SK-N-SH treated with all-trans-retinoic acid at 6 μM for 48 hours (cell line): ENCODE results near the gene GUCA2A.

Source experiments
- ATAC-seq: fragments of 200-7000 bp; cut with Tn5 transposase; 3 replicates; pipeline ENCODE4 v1.9.1; 2020; ENCODE audit warnings: mild to moderate bottlenecking, moderate library complexity
- ARNTL ChIP-seq: fragments of 450-650 bp; formaldehyde crosslinking; IDR thresholded peaks from 2 replicates; pipeline ENCODE4 v1.5.0; 2020; ENCODE audit warnings: low read depth, mild to moderate bottlenecking, moderate library complexity, borderline replicate concordance
- BACH2 ChIP-seq: fragments of 250-450 bp; sonication (Bioruptor Pico); IDR thresholded peaks from 2 replicates; pipeline ENCODE4 v1.9.0; 2021; ENCODE audit warnings: mild to moderate bottlenecking, borderline replicate concordance
- CSDC2 ChIP-seq: fragments of 250-450 bp; sonication (Bioruptor Pico); IDR thresholded peaks from 2 replicates; pipeline ENCODE4 v1.5.0; 2020; ENCODE audit warnings: mild to moderate bottlenecking, moderate library complexity
- ESRRG ChIP-seq: fragments of 250-450 bp; sonication (Bioruptor Pico); IDR thresholded peaks from 2 replicates; pipeline ENCODE4 v1.6.1; 2021; ENCODE audit warnings: mild to moderate bottlenecking
- GLIS3 ChIP-seq: fragments of 250-450 bp; sonication (Bioruptor Pico); IDR thresholded peaks from 2 replicates; pipeline ENCODE4 v1.5.0; 2020; ENCODE audit warnings: mild to moderate bottlenecking, moderate library complexity
- OSR1 ChIP-seq: fragments of 250-450 bp; sonication (Bioruptor Pico); IDR thresholded peaks from 2 replicates; pipeline ENCODE4 v1.8.0; 2022; ENCODE audit warnings: moderate library complexity, mild to moderate bottlenecking, inconsistent platforms
- PPARA ChIP-seq: fragments of 250-450 bp; sonication (Bioruptor Pico); IDR thresholded peaks from 2 replicates; pipeline ENCODE4 v1.5.0; 2020; ENCODE audit warnings: mild to moderate bottlenecking, borderline replicate concordance
- RARB ChIP-seq: fragments of 250-450 bp; sonication (Bioruptor Pico); IDR thresholded peaks from 2 replicates; pipeline ENCODE4 v1.8.0; 2021; ENCODE audit warnings: mild to moderate bottlenecking, moderate library complexity
- SNAI2 ChIP-seq: fragments of 250-450 bp; sonication (Bioruptor Pico); IDR thresholded peaks from 2 replicates; pipeline ENCODE4 v1.5.0; 2020; ENCODE audit warnings: mild to moderate bottlenecking, moderate library complexity
- TCF4 ChIP-seq: fragments of 250-450 bp; sonication (Bioruptor Pico); IDR thresholded peaks from 2 replicates; pipeline ENCODE4 v1.8.0; 2021; ENCODE audit warnings: mild to moderate bottlenecking, moderate library complexity, borderline replicate concordance
- TOX ChIP-seq: fragments of 250-450 bp; sonication (Bioruptor Pico); IDR thresholded peaks from 2 replicates; pipeline ENCODE4 v1.8.0; 2021; ENCODE audit warnings: mild to moderate bottlenecking, moderate library complexity, borderline replicate concordance
- ZC3H10 ChIP-seq: fragments of 250-450 bp; sonication (Bioruptor Pico); IDR thresholded peaks from 2 replicates; pipeline ENCODE4 v1.5.1; 2021; ENCODE audit warnings: mild to moderate bottlenecking, moderate library complexity
- ZFP3 ChIP-seq: fragments of 250-450 bp; sonication (Bioruptor Pico); IDR thresholded peaks from 2 replicates; pipeline ENCODE4 v1.5.0; 2020; ENCODE audit warnings: mild to moderate bottlenecking, moderate library complexity
- ZFP30 ChIP-seq: fragments of 450-650 bp; formaldehyde crosslinking; IDR thresholded peaks from 2 replicates; pipeline ENCODE4 v1.5.0; 2022; ENCODE audit warnings: mild to moderate bottlenecking, moderate library complexity
- ZNF565 ChIP-seq: fragments of 450-650 bp; formaldehyde crosslinking; conservative IDR thresholded peaks from 2 replicates; pipeline ENCODE4 v1.5.0; 2020; ENCODE audit warnings: low read depth, mild to moderate bottlenecking, moderate library complexity
- ZNF70 ChIP-seq: fragments of 450-650 bp; formaldehyde crosslinking; IDR thresholded peaks from 2 replicates; pipeline ENCODE4 v1.5.0; 2020; ENCODE audit warnings: mild to moderate bottlenecking, moderate library complexity
- ZNF8 ChIP-seq: fragments of 450-650 bp; formaldehyde crosslinking; IDR thresholded peaks from 2 replicates; pipeline ENCODE4 v1.5.0; 2020; ENCODE audit warnings: mild to moderate bottlenecking, moderate library complexity
- TF ChIP-seq, protein P1 (sequence below): fragments of 250-450 bp; sonication (Bioruptor Pico); IDR thresholded peaks from 2 replicates; pipeline ENCODE4 v1.8.0; 2020; ENCODE audit warnings: mild to moderate bottlenecking, moderate library complexity, borderline replicate concordance
- TF ChIP-seq, protein P2 (sequence below): fragments of 250-450 bp; sonication (Bioruptor Pico); IDR thresholded peaks from 2 replicates; pipeline ENCODE4 v1.5.1; 2021; ENCODE audit warnings: mild to moderate bottlenecking, moderate library complexity
- TF ChIP-seq, protein P3 (sequence below): fragments of 250-450 bp; sonication (Bioruptor Pico); IDR thresholded peaks from 2 replicates; pipeline ENCODE4 v1.8.0; 2021; ENCODE audit warnings: low read depth, mild to moderate bottlenecking, moderate library complexity, borderline replicate concordance
- TF ChIP-seq, protein P4 (sequence below): fragments of 250-450 bp; sonication (Bioruptor Pico); IDR thresholded peaks from 2 replicates; pipeline ENCODE4 v1.5.1; 2020; ENCODE audit warnings: low read depth, mild to moderate bottlenecking, moderate library complexity

Gene GUCA2A

DNA sequence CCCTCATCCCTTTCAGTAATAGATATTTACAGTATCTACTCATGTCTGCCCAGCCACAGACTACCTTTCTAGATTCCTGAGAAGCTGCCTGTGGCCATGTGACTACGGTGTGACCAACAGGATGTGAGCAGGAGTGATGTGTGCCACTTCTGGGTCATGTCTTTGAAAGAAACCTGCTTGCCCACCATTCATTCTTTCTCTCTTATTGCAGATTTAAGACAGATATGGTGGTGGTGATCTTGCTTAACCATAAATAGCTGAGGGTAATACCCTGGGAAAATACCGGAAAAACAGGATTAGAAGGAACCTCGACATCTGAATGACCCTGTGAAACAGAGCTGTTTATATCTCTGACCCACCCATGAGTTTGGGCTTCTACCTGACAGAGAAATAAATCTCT lies 41.6 kb upstream of the GUCA2A start:
- no peak for ATAC-seq
- TF ChIP-seq ZNF70 (CRISPR knock-in tag) = no peak
- TF ChIP-seq, protein P1, sequence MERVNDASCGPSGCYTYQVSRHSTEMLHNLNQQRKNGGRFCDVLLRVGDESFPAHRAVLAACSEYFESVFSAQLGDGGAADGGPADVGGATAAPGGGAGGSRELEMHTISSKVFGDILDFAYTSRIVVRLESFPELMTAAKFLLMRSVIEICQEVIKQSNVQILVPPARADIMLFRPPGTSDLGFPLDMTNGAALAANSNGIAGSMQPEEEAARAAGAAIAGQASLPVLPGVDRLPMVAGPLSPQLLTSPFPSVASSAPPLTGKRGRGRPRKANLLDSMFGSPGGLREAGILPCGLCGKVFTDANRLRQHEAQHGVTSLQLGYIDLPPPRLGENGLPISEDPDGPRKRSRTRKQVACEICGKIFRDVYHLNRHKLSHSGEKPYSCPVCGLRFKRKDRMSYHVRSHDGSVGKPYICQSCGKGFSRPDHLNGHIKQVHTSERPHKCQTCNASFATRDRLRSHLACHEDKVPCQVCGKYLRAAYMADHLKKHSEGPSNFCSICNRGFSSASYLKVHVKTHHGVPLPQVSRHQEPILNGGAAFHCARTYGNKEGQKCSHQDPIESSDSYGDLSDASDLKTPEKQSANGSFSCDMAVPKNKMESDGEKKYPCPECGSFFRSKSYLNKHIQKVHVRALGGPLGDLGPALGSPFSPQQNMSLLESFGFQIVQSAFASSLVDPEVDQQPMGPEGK (CRISPR knock-in tag) = no peak
- no peak for TF ChIP-seq BACH2 (CRISPR knock-in tag)
- no peak for TF ChIP-seq ZFP30 (CRISPR knock-in tag)
- TF ChIP-seq SNAI2 = no peak
- no peak for TF ChIP-seq RARB (CRISPR knock-in tag)
- TF ChIP-seq, protein P2, sequence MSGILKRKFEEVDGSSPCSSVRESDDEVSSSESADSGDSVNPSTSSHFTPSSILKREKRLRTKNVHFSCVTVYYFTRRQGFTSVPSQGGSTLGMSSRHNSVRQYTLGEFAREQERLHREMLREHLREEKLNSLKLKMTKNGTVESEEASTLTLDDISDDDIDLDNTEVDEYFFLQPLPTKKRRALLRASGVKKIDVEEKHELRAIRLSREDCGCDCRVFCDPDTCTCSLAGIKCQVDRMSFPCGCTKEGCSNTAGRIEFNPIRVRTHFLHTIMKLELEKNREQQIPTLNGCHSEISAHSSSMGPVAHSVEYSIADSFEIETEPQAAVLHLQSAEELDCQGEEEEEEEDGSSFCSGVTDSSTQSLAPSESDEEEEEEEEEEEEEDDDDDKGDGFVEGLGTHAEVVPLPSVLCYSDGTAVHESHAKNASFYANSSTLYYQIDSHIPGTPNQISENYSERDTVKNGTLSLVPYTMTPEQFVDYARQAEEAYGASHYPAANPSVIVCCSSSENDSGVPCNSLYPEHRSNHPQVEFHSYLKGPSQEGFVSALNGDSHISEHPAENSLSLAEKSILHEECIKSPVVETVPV (CRISPR knock-in tag) = no peak
- no peak for TF ChIP-seq GLIS3
- TF ChIP-seq TOX (CRISPR knock-in tag) = no peak
- TF ChIP-seq PPARA (CRISPR knock-in tag) = no peak
- TF ChIP-seq, protein P3, sequence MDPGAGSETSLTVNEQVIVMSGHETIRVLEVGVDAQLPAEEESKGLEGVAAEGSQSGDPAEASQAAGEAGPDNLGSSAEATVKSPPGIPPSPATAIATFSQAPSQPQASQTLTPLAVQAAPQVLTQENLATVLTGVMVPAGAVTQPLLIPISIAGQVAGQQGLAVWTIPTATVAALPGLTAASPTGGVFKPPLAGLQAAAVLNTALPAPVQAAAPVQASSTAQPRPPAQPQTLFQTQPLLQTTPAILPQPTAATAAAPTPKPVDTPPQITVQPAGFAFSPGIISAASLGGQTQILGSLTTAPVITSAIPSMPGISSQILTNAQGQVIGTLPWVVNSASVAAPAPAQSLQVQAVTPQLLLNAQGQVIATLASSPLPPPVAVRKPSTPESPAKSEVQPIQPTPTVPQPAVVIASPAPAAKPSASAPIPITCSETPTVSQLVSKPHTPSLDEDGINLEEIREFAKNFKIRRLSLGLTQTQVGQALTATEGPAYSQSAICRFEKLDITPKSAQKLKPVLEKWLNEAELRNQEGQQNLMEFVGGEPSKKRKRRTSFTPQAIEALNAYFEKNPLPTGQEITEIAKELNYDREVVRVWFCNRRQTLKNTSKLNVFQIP (CRISPR knock-in tag) = no peak
- TF ChIP-seq CSDC2 = no peak
- TF ChIP-seq TCF4 (CRISPR knock-in tag) = no peak
- TF ChIP-seq ZNF565 = no peak
- no peak for TF ChIP-seq ARNTL
- no peak for TF ChIP-seq ESRRG (CRISPR knock-in tag)

DNA sequence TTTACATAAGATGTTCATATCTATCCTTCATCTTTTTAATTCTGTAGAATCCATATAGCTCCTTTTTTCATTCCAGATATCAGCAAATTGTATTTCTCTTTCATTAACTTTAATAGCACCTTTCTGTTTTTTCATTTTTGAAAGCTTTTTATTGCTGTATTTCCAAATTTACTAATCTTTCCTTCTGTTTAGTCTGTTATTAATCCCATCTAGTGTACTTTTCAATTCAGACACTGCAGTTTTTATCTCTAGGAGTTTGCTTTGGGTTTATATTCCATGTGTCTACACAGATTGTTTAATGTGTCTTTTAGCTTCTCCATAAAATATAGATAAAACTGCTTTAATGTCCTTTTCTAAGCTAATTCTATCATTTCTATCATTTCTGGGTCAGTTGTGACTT lies 37.4 kb upstream of the GUCA2A start:
- ATAC-seq = no peak

DNA sequence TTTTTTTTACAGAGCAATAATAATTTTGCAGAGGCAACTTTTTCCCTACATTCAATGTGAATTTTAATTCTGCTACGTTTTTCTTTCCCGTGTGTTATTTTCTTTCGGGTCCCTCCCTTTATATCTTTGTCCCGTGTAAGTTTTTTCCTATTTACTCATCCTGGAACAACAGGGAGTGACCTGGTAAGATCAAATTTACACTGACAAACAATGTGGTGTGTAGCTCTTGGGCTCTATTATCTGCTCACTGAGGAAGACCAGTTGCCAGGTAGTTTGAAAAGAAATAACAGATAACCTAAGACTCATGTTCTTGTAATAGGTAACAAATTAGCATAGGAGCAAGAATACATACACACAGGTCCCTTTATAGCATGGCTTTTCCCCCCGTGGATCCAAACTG lies 33.7 kb upstream of the GUCA2A start:
- TF ChIP-seq ARNTL (no peak), ZFP30 (CRISPR knock-in tag) (no peak), OSR1 (CRISPR knock-in tag) (no peak), ZNF8 (CRISPR knock-in tag) (no peak), ZNF70 (CRISPR knock-in tag) (no peak), PPARA (CRISPR knock-in tag) (no peak), ZC3H10 (CRISPR knock-in tag) (no peak), RARB (CRISPR knock-in tag) (no peak), GLIS3 (no peak), ESRRG (CRISPR knock-in tag) (no peak), SNAI2 (no peak), TOX (CRISPR knock-in tag) (no peak)
- TF ChIP-seq, protein P4, sequence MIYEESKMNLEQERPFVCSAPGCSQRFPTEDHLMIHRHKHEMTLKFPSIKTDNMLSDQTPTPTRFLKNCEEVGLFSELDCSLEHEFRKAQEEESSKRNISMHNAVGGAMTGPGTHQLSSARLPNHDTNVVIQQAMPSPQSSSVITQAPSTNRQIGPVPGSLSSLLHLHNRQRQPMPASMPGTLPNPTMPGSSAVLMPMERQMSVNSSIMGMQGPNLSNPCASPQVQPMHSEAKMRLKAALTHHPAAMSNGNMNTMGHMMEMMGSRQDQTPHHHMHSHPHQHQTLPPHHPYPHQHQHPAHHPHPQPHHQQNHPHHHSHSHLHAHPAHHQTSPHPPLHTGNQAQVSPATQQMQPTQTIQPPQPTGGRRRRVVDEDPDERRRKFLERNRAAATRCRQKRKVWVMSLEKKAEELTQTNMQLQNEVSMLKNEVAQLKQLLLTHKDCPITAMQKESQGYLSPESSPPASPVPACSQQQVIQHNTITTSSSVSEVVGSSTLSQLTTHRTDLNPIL (CRISPR knock-in tag) = no peak
- TF ChIP-seq, protein P3 (CRISPR knock-in tag) = no peak
- TF ChIP-seq, protein P1 (CRISPR knock-in tag) = no peak
- TF ChIP-seq, all 23 proteins: peak for 0
- ATAC-seq = no peak

More for the DNA sequence above, 37.4 kb upstream of the GUCA2A start:
- TF ChIP-seq RARB (CRISPR knock-in tag) (no peak), GLIS3 (no peak), OSR1 (CRISPR knock-in tag) (no peak), ZFP3 (CRISPR knock-in tag) (no peak), ESRRG (CRISPR knock-in tag) (no peak), ZFP30 (CRISPR knock-in tag) (peak; percentile 94), BACH2 (CRISPR knock-in tag) (no peak)
- TF ChIP-seq, protein P4 (CRISPR knock-in tag) = no peak
